22Rv1 (cell line): Measurements from ENCODE around the gene OR8K5.
"Not testable (repeated sequence)": the region's sequence is repeated elsewhere in the genome, so short reads cannot be mapped to it uniquely, and the experiment has no call there.

ENCODE experiments used
- CTCF ChIP-seq: fragments of 450-650 bp; IDR thresholded peaks from 2 replicates; pipeline ENCODE4 v1.5.1; 2017; ENCODE audit warnings: mild to moderate bottlenecking
- ZFX ChIP-seq: fragments of 450-650 bp; IDR thresholded peaks from 2 replicates; pipeline ENCODE4 v1.6.1; 2017; ENCODE audit warnings: antibody characterized with exemption, borderline replicate concordance

DNA sequence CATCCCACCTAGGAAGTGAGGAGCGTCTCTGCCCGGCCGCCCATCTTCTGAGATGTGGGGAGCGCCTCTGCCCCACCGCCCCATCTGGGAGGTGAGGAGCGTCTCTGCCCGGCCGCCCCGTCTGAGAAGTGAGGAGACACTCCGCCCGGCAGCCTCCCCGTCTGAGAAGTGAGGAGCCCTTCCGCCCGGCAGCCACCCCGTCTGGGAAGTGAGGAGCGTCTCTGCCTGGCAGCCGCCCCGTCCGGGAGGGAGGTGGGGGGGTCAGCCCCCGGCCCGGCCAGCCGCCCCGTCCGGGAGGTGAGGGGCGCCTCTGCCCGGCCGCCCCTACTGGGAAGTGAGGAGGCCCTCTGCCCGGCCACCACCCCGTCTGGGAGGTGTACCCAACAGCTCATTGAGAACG, 16.4 kb downstream of the OR8K5 start:
- TF ChIP-seq CTCF, ZFX: not testable (repeated sequence)
